Activated T-helper 9 cell treated with anti-CD3 and anti-CD28 coated beads, Interleukin-2, amount 50 U/mL, for 16 hours (primary cell): ENCODE data around the gene IGFL4.
"Not testable (repeated sequence)": the region's sequence is repeated elsewhere in the genome, so short reads cannot be mapped to it uniquely, and the experiment has no call there.

Experiments used
- DNase-seq: peaks from one replicate; pipeline ENCODE4 v3.0.0-alpha.2; 2020; ENCODE audit warnings: low read depth

Gene IGFL4

GRCh38 chr19:46040952-46041500 is at the start of gene IGFL4:
TSS of gene IGFL4 (minus strand) at chr19:46041002. CDS start at chr19:46040962, 40 bp downstream.
- no peak for DNase-seq

- no peak for DNase-seq
Measured at GRCh38 chr19:46090444-46090843, 49.6 kb upstream of the IGFL4 start.

DNA sequence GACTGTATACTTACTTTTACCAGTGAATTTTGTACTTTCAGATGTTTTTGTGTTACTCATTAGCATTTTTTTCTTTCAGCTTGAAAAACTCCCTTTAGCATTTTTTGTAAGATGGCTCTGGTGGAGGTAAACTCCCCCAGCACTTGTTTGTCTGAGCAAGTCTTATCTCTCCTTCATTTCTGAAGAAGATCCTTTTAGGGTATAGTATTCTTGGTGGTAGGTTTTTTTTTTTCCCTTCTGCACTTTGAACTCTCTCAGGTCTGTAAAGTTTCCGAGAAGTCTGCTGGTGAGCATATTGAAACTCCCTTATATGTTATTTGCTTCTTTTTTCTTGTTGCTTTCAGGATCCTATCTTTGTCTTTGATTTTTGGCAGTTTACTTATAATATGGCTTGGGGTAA is 48.6 kb upstream of the IGFL4 start:
- no peak for DNase-seq

DNA sequence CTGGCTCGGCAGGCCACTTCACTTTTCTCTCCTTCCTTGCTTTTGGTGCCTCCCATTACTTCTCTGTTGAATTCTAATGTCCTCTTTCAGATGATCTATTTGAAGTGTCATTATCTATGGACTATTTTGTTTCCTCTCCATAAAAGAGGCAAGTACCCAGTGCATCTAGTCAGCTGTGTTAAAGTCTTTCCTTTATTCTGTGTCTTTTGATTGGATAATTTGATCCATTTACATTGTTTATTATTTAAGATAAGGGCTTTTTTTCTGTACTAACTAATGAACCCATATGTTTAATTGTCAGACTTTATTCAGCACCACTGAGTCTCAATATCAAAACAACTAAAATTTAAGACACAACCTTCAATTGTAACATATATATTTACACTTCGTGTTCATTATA is 47.3 kb upstream of the IGFL4 start:
- DNase-seq: no peak

GRCh38 chr19:46085888-46086287 is 45.1 kb upstream of the IGFL4 start:
- no peak for DNase-seq

DNA sequence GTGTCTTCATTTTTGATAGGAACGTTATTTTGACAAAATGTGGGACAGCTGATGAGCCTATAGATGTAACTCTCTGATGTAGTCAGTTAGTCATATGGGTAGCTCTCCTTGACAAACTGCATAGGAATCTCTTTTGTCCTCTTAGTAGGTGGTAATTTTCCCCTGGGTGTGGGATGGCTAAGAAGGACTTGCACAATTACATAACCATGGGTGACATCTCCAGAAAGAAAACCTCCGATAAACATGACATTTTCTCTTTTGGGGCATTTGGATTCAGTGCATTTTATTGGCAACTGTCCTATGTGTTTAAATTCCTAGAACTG is 41.9 kb upstream of the IGFL4 start:
- no peak for DNase-seq

- no peak for DNase-seq
Measured at GRCh38 chr19:46081928-46082727, 41.3 kb upstream of the IGFL4 start.

DNA sequence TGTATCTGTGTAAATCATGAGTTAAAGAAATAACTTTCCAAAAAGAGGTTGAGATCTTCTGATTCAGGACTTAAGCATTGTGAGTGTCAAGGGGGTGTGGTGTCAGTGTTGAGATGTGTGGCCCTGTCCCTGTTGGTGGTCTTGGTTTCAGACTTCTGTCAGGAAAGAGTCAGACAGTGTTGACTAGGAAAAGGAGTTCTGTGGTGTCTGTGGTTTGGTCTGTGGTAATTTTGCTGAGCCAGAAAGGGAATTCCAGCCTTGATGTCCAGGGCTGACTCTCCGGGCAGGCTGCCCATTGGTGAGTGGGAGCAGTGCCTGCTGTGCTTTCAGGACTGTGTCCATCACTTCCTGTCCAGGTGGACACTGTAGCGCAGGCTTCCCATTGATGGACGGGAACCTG is 39.8 kb upstream of the IGFL4 start:
- no peak for DNase-seq

DNA sequence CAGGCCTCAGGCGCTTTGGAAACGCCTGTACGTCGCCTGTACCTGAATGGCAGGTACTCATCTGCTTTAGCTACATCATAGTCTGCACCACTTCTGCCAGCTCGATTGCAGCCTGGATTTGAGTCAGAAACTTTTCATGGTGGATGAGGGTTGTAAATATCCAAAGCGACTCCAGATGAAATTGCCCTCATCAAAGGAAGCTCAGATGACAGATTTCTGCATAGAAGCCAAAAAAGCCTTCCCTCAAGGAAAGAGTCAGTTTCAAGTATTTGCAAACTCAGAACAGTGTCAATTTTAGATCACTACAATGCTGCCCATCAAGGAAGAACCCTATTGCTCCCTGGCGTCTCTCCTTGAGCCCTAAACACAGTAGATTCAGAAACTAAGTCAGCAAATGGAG is 38.8 kb upstream of the IGFL4 start:
- no peak for DNase-seq

GRCh38 chr19:46078573-46079332 is 38.0 kb upstream of the IGFL4 start:
- not testable (repeated sequence) for DNase-seq

DNA sequence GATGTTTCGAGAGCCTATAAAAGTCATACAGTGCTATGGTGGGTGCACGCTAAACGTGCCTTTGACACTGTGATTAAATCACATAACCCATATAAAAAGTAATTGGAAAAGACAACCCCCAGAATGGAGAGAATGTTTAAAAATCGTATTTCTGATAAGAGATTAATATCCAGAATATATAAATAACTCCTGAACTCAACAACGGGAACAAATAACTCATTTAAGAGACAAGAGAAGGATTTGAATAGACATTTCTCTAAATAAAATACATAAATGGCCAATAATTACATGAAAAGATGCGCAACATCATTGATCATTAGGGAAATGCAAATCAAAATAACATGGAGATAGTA is 37.0 kb upstream of the IGFL4 start:
- DNase-seq: no peak

DNA sequence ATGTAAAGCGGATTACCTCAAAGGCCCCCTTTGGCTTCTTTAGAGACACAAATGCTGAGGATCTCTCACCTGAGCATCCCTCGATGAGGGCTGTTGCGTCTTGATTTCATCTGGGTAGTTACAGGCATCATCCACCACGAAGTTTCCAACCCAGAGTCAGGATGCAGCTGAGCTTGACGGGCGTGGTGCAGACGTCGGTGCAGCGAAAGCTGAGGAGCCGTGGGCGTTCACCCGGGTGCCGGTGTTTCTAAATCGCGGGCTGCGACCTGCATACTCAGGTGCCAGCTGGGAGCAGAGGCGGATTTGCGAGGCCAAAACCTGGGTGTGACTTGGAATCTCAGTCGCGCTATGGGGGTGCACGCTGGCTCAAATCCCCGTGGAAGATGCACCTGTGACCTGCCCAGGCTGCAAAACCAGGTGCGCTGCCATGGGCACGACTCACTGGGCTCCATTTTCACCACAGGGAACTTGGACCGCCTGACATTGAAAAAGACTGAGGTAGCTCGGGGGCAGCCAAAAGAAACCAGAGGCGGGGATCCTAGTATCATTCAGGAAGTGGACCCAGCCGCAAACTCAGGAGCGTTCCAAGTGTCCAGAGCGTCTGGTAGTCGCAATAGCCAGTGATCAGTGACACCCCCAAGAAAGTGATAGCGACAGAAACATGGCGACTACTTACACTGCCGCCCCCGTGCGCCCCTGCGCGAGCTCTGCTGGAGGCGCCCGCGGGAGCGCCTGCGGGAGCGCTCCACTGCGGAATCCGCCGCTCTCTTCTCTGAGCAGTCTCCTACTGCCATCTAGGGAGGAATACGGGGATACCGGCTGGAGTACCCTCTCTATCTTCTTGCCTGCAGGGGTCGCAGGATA is 36.4 kb upstream of the IGFL4 start:
- DNase-seq: no peak

DNA sequence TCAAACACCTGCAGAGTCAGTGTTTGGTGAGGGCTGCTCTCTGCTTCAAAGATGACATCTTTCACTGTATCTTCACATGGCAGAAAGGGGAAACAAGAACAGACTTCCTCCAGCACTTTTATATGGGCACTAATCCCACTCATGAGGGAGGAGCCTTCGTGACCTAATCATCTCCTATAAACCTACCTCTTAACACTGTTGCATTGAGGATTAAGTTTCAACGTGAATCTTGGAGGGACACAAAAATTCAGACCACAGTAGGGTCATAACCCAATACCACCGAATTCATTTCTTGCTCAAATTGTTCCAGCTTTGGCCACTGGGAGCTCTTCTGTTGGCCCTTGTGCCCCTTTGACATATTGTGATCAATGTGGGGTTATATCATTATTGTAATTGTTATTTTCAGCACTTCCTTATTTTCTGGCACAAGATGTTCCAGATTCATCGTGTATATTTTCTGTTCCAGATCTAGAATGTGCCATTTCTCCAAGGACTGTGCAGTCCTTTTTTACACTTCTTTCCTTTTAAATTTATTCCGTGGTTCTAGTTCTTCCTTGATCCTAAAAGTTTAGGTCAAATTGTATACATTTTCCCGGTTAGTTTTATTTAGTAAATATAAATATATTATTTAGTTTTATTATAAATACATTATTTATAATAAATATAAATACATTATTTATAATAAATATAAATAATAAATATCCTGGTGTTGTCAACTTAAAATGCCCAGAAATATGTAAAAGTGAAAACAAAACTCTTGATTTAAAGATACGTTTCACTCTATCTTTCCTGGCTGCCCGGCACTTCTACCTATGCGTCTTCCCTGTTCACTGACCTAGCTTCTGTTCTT is 35.5 kb upstream of the IGFL4 start:
- DNase-seq: no peak

DNA sequence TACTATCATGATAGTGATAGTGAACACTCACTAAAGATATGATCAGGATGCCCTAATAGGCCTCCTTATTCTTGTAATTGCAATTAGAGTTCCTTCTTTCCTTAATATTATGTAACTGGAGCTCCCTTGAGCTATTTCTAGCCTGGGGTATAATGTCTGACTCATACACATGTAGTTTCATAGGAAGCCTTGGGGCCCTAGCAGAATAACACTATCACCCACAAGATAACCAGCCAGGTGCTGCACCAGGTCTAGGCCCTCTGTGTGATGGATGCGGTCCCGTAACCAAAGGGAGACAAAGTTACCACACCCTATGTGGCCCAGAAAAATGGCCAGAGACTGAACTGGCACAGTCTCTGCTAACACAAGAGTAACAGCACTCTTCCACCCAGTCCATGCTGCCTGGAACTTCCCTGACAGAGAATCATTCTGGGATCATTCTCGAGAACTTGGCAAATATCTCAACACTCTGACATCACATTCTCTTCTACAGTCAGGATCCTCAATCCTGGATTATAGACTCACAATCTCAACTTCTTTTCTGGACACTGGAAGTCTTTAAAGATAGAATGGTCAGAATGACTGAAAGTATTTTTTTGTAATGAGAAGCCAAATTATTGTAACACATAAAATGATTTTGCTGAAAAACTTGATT is 32.6 kb upstream of the IGFL4 start:
- no peak for DNase-seq

- no peak for DNase-seq
Measured at GRCh38 chr19:46069806-46070341, 29.1 kb upstream of the IGFL4 start.

GRCh38 chr19:46068345-46069258 is 27.8 kb upstream of the IGFL4 start:
- no peak for DNase-seq

- no peak for DNase-seq
Measured at GRCh38 chr19:46067691-46068090, 26.9 kb upstream of the IGFL4 start.

DNA sequence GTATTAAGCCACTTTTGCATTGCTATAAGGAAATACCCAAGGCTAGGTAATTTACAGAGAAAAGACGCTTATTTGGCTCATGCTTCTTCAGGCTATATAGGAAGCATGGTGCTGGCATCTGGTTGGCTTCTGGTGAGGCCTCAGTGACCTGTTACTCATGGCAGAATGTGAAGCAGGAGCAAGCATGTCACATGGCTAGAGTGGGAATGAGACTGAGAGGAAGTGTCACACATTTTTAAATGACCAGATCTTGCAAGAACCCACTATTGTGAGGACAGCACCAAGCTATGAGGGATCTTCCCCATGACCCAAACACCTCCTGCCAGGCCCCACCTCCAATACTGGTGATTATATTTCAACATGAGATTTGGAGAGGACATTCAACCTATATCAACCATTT is 25.7 kb upstream of the IGFL4 start:
- DNase-seq: no peak

- no peak for DNase-seq
Measured at GRCh38 chr19:46065486-46066071, 24.8 kb upstream of the IGFL4 start.
